Activated effector memory CD4-positive, alpha-beta T cell treated with anti-CD3 and anti-CD28 coated beads, Interleukin-2, amount 50 U/mL, for 16 hours (primary cell): ENCODE data around the gene MLANA.

Experiments used
- DNase-seq: peaks from one replicate; pipeline ENCODE4 v3.0.0-alpha.2; 2020

The MLANA gene

GRCh38 chr9:5909976-5910375 is 19.3 kb downstream of the MLANA start:
- no peak for DNase-seq

GRCh38 chr9:5910413-5911057 is 19.8 kb downstream of the MLANA start:
- no peak for DNase-seq

GRCh38 chr9:5915438-5915837 is 24.7 kb downstream of the MLANA start:
- DNase-seq: no peak

GRCh38 chr9:5917273-5917672 is 26.6 kb downstream of the MLANA start:
- no peak for DNase-seq

- DNase-seq: no peak
These were observed 27.2 kb downstream of the MLANA start for GRCh38 chr9:5917888-5918287.

- DNase-seq: no peak
These were observed 27.8 kb downstream of the MLANA start for GRCh38 chr9:5918460-5918859.

GRCh38 chr9:5920860-5921328 is 30.2 kb downstream of the MLANA start:
- DNase-seq: no peak

GRCh38 chr9:5922192-5922591 is 31.5 kb downstream of the MLANA start:
- DNase-seq: no peak

GRCh38 chr9:5931657-5932056 is 41.0 kb downstream of the MLANA start:
- no peak for DNase-seq

GRCh38 chr9:5938449-5938848 is 47.8 kb downstream of the MLANA start:
- DNase-seq: no peak

- DNase-seq: no peak
These were observed 48.8 kb downstream of the MLANA start for GRCh38 chr9:5939530-5939929.

- no peak for DNase-seq
These were observed 50.5 kb downstream of the MLANA start for GRCh38 chr9:5941214-5941613.

- DNase-seq: no peak
These were observed 54.4 kb downstream of the MLANA start for GRCh38 chr9:5945112-5945511.

- no peak for DNase-seq
These were observed 57.2 kb downstream of the MLANA start for GRCh38 chr9:5947912-5948311.

GRCh38 chr9:5949103-5949699 is 58.5 kb downstream of the MLANA start:
- DNase-seq: no peak

- no peak for DNase-seq
These were observed 59.6 kb downstream of the MLANA start for GRCh38 chr9:5950261-5950660.

- DNase-seq: no peak
These were observed 61.1 kb downstream of the MLANA start for GRCh38 chr9:5951686-5952211.

GRCh38 chr9:5953743-5954707 is 63.3 kb downstream of the MLANA start:
- DNase-seq: no peak

- DNase-seq: no peak
These were observed 66.5 kb downstream of the MLANA start for GRCh38 chr9:5957166-5957565.

- no peak for DNase-seq
These were observed 67.6 kb downstream of the MLANA start for GRCh38 chr9:5958273-5958672.
